ENCODE results near the gene KIF25.

Gene KIF25

DNA sequence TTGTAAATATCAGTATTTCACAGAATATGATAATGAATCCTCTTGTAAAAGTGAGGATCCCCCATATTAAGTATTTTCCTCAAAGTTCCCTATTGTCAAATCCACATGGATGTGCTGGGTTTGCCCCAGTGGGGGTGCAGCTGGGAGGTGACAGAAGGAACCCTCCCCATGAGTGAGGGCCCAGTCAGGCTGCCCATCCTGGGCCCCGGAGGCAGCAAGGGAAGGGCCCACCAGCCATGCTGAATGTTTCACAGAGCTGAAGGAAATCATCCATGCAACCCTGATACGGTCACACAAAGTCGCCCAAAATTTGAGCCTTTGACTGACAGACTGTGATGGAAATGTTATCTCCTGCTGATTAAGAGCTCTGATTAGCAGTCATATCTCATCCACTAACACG lies 41.8 kb downstream of the KIF25 start:
- no peak for DNase-seq

DNA sequence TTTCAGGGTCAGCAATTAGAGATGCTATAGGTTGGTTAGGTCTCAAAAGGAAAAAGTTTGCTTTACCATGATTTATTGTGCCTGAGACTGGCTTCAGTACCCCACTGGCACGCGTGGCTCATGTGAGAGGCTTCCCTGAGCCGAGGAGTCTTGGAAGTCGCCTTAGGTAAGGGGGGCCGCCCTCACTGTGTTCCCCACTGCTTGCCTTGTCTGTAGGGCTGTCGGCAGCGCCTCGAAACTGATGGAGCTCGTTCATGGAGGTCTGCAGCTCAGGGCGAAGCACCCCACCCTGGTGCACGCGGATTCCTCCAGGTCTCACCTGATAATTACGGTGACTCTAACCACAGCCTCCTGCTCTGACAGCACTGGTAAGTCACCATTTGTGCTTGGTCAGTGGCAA lies 42.4 kb downstream of the KIF25 start:
- DNase-seq, result no peak

DNA sequence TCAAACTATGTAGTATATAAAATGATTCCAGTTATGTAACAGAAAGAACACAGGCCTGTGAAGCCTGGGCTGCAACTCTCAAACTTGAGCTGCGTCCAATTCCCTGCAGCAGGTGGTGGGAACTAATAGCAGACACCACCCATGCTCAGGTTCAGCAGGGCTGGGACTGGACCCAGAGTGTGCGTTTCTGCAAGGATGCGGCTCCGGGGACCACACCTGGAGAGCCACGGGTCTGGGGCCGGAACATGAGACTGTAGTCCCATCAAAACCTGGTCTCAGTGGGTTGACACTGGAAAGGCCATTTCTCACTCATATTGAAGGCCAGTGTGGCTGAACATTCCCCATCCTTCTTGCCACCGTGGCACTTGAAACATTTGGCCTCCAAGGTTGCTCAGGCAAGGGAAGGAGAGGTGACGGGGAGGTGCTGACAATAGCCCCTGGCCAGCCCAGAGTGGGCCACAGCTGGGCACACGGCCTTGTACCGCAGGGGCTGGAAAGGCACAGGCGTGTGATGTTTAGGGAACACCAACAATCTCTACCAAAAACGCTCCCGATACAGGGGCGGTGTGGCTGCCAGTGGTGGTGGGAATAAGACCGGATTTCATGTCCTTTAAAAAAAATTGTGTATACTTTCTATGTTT lies 43.5 kb downstream of the KIF25 start:
- DNase-seq, result no peak

- DNase-seq, result no peak
Measured at GRCh38 chr6:168041928-168042327, 44.5 kb downstream of the KIF25 start.

DNA sequence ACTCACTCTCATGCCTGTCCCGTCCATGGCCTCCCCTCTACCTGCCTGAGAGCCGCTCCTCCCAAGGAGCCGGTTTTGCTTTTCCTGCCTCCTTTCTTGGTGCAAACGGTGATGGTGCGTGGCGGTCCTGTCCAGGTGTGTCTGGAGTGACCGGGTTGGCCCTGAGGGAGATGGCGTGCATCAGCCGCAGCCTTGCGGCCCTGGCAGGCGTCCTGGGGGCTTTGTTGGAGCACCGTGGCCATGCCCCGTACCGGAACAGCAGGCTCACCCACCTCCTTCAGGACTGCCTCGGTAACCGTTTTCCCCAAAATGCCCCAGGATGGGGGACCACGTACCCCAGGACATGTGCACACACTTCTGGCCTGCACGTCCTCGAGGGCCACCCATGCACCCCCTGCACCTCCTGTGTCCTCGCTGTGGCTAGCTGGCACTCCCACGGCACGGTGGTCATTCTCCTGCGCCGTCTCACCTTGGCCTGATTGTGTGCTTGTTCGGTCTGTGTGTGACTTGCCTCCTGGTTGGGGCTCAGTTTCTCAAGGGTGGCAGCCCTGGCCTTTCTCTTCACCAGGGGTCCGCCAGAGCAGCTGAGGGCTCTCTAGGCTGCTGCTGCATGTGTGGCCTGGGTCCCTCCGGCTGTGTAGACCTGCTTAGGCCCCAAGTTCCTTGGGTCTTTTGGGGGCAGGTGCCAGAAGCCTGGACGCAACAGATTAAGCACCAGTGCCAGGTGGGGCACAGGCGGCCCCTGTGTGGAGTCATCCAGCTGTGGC lies 45.1 kb downstream of the KIF25 start:
- no peak for DNase-seq

DNA sequence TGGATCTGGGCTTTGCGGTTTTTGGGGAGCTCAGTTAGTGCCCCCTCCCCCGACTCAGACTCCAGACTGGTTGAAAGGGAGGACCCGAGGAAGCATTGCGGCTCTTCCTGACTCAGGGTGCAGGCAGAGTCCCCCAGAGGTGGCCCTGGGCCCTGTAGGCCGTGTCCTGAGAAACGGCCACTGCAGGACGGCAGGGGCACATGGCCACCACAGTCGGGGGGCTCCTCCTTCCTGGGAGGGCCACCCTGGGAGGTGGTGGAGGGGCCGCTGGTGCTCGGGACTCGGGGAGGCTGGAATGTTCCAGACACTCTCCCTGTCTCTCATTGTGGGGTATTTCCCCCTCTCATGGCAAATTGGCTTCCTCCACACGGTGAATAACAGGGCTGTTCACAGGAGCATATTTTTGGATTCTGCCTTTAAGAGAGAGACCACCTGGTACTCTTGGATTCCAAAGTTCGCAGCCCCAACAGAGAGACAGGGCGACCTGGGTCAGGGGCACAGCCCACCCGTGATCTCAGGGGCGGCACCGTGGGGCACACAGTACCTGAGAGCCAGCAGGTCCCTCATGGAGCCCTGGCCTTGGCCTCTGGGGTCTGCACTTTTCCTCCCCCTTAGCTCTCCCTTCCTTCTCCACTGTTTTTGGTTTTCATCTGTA lies 45.8 kb downstream of the KIF25 start:
- DNase-seq, result no peak

- DNase-seq, result no peak
Measured at GRCh38 chr6:168043848-168044415, 46.5 kb downstream of the KIF25 start.

DNA sequence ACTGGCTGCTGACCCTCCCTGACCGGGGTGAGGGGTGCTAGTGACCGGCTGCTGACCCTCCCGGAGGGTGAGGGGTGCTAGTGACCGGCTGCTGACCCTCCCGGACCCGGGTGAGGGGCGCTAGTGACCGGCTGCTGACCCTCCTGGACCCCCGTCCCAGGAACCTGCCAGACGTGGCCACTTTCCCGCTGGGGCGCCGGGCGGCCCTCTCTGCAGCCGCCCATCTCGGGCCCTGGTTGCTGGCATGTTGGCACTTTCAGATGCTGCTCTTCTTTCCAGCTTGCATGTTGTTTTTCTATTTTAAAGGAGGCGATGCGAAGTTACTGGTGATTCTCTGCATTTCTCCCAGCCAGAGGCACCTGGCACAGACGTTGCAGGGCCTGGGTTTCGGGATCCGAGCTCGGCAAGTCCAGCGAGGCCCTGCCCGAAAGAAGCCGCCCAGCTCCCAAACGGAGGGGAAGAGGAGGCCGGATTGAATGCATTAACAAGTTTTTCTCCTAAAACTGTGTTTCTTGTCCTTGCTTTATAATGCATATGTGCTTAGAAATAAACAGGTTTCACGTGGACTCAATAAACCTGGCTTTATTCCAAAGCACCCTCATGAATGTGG lies 47.2 kb downstream of the KIF25 start:
- DNase-seq, result no peak

DNA sequence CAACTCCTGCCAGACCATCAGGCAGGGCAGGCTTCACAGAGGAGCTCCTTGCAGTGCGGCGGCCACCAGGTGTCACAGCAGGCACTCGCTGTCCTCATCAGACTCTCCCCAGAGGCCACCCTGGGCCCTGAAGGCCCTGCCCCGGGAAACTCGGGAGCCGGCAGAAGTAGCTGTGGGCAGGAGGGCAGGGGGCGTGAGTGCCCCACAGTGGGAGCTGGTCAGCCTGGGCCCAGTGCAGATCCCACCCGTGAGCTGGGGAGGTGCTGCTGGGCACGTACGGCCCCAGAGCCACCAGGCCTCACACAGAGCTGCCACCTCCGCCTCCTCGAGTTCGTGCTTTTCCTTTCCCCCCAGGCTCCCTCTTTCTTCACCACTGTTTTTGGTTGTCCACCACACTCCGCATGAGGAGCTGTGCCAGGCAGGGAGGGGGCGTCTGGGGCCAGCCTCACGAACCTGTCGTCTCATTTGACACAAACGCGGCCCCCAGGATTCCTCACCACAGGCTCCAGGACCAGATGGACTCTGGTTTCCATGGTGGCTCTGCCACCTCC lies 47.7 kb downstream of the KIF25 start:
- no peak for DNase-seq

- no peak for DNase-seq
Measured at GRCh38 chr6:168045706-168046620, 48.5 kb downstream of the KIF25 start.

DNA sequence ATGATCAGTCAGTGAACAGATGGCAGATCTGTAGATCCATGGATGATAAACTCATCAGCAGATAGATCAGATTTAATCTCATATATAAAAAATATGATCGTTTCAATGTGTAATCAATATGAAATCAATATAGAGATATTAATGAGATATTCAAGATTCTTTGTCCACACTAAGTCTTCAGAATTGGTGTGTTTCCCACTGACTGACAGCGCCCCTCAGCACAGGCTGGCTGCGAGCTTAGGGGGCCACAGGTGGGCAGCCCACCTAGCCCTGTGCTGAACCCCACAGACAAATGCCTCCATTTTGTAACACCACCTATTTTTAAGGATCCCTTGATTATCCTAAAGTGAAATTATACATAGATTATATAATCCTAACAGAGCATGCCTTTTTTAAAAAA lies 49.2 kb downstream of the KIF25 start:
- DNase-seq, result no peak

DNA sequence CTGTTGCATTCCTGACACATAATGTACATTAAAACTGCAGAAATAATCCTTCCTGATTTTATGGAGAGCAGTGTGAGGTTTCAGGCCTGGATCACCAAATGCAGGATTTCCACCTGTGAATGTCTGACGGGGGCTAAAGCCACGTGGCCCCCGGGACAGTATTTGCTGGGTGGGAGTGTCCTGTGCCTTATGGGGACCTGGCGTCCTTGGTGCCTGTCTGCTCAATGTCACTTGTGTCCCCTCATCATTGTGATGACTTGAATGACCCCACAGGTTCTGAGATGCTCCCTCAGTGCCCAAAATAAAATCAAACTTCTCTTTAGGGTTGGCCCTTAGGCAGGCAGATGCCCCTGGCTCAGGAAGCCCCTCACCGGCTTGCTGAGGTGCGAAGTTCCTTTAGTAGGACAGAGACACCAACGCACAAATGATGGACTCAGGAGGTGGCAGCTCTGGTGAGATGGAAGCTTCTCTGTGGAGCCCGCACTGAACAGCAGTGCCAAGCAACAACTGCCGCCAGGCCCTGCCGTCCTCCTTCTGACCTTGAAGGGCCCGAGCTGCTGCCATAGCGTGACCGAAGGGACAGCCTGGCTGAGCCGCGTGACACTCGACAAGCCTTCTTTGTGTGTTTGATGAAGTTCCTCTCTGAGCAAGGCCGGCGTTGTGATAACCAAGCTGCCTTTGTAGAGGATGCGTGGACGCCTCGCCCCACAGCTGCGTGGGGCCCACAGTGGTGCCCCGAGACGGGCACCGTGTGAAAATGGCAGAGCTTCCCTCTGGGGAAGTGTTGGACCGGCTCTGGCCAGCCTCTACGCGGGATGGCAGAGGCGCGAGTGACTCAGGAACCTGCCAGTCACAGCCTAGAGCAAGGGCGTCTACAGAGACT lies 50.6 kb downstream of the KIF25 start:
- DNase-seq, result no peak

- DNase-seq, result no peak
Measured at GRCh38 chr6:168048724-168049025, 51.2 kb downstream of the KIF25 start.

DNA sequence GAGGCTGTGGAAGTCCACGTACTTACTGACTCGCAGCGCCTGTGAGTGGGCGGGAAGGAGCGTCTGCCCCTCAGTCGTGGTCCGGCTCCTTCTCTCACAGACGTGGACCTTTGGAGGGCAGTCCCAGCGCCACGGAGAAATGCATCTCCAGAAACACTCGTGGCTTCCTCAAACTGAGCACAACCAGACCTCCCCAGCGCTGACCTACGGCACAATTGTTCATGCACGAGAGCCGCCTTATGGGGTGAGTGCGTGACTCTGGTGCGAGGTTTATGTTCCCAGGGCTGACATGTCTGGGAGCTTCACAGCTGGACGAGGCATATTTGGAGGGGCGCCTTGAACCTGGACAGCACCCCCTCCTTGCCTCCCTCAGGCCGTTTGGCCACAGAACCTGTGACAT lies 51.8 kb downstream of the KIF25 start:
- no peak for DNase-seq

- no peak for DNase-seq
Measured at GRCh38 chr6:168049706-168050224, 52.3 kb downstream of the KIF25 start.

DNA sequence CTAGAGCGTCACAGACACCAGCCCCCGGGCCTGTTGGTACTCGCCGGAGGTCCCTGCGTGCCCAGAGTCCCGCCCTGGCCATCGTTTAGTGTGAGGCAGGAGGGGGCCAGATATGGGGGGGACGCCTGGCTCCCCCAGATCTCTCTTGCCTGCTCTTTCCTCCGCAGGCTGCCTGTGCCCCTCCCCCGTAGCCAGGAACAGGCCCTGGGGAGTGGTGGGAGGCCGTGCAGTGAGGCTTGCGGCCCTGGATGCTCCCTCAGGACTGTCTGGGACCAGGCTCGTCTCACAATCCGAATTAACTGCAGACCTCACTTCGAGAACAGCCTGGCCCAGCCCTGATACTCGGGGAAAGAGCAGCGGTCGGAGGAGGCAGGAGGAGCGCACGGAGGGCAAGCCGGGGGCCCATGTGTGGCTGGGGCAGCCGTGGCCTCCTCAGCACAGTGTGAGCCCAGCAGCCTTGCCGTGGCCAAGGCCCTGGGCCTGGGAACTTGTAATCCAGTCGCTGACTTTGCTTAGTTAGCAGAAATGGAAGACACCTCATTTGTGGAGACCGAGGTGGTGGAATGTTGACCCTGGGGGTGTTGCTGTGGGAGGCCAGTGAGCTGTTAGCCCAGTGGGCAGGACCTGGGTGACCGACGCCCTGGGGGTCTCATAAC lies 52.9 kb downstream of the KIF25 start:
- no peak for DNase-seq

- DNase-seq, result no peak
Measured at GRCh38 chr6:168050881-168051586, 53.6 kb downstream of the KIF25 start.

DNA sequence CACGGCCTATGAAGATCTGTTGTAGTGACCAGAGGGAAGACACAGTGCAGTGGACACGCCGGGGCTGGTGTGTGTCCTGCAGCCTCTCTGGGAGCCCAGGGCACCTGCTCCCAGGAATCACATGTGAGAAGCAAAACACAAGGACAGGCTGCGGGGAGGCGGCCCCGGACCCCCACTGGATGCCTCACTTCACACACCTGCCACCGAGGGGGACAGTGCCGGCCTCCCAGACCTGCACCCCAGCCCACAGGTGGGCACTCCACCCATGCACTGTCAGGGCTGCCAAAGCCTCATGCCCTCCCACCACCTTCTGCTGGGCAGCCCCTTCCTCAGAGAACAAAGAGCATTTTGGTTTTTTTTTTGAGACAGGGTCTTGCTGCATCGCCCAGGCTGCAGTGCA lies 54.2 kb downstream of the KIF25 start:
- DNase-seq, result no peak

DNA sequence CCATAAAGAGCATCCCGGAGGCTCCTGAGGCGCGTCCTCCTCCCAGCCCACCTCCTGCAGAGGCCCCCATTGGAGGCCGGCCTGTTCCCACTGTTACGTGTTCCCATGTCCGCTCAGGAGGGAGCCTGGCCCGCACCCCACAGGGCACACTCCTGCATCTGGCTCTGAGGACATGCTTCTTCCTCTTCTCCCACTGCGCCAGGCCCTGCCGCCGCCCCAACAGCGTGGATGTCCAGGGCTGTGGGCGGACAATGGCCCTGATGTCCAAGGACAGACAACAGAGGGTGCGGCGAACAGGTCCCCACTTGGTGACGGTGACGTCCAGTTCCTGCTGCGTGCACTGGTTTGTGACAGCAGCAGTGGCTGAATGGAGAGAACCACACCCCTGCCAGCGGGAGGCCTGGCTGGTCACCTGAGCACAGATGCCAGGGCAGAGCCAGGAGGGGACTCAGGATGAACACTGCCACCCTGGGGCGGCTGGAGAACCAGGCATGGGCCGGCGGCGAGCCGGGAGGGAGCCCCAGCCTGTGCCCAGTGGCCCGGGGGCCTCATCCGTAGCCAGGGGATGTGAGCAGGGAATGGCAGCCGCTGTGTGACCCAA lies 54.9 kb downstream of the KIF25 start:
- DNase-seq, result no peak

Measured in bone marrow (tissue), 2 donors.